GM18907 (cell line): ENCODE measurements around the gene NOTCH4.

Source experiments
- ATAC-seq: cut with Tn5 transposase; IDR thresholded peaks from one replicate; pipeline ENCODE4 v1.9.1; 2021; ENCODE audit warnings: mild to moderate bottlenecking, moderate library complexity; ENCODE audit not compliant: unreplicated experiment

NOTCH4 gene

GRCh38 chr6:32183030-32183429, 40.8 kb downstream of the NOTCH4 start:
- no peak for ATAC-seq

GRCh38 chr6:32182555-32182981, 41.3 kb downstream of the NOTCH4 start:
- ATAC-seq: no peak

- ATAC-seq: no peak
Observed at GRCh38 chr6:32181915-32182529, 41.8 kb downstream of the NOTCH4 start.

GRCh38 chr6:32181148-32181702, 42.6 kb downstream of the NOTCH4 start:
- no peak for ATAC-seq

GRCh38 chr6:32179766-32180405, 44.0 kb downstream of the NOTCH4 start:
- ATAC-seq: no peak

GRCh38 chr6:32178547-32179440, 45.1 kb downstream of the NOTCH4 start:
- ATAC-seq: no peak

DNA sequence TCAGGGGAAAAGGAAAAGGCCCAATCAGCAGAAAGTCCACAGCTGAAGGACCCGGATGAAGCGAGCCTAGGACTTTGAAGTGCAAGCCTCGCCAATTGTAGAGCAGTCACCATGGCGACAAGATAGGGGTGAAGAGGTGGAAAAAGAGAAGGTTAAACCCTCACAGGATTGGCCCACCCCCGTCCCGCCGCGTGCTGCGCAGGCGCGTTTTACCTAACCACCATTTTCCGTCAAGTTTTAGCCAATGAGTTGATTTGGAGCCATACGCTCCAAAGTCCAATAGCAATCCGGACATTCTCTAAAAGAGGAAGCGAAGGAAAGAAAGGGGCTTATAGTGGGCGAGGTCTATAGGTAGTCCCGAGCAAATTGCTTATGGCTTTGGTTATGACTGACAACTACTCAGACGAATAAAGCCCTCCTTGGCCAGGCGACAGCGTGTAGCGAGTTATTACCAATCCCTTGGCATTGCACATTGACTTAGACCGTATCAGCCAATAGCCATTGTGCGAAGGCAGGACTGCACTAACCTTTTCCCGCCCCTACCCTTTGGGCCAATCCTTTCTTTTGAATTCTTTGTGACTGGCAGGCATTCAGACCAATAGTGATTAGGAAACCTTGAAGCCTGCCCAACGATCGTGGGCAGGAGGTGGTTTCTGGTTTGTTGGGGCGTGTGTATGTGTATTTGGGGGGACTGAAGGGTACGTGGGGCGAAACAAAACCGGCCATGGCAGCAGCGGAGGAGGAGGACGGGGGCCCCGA, 45.9 kb downstream of the NOTCH4 start, which contains the start of gene RNF5:
Gene RNF5 (plus strand): TSS at position 618 of the 759 bp plus-strand sequence. CDS start 107 bp downstream, at position 725.
- ATAC-seq: peak; percentile 79

GRCh38 chr6:32177183-32177787, 46.6 kb downstream of the NOTCH4 start:
- no peak for ATAC-seq

GRCh38 chr6:32176476-32177182, 47.2 kb downstream of the NOTCH4 start:
- ATAC-seq: no peak

- peak; percentile 47 for ATAC-seq
Observed at GRCh38 chr6:32175711-32176475, 48.0 kb downstream of the NOTCH4 start, which contains the start of gene AGPAT1. Gene AGPAT1, minus strand, starts transcription at chr6:32176084. Its CDS starts 4,588 bp downstream, at chr6:32171496.

DNA sequence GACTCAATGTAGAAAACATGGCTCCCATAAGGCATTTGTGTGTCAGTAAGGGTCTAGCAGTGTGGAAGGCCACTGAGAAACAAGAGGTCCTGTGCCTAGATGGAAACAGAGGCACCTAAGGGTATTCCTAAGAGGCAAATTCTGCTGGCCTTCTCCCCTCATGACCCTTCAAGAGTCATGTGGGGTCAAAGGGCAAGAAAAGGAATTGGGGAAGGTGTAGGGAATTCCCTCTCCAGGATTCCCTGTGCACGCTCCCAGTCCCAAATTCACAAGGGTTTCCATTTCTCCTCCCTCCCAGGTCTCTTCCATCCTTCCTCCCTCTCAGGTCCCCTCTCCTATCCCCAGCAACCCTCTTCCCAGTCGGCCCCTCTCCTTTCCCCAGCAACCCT, 48.6 kb downstream of the NOTCH4 start:
- no peak for ATAC-seq

- ATAC-seq: no peak
Observed at GRCh38 chr6:32174416-32174815, 49.5 kb downstream of the NOTCH4 start.

GRCh38 chr6:32173051-32173727, 50.7 kb downstream of the NOTCH4 start:
- no peak for ATAC-seq

DNA sequence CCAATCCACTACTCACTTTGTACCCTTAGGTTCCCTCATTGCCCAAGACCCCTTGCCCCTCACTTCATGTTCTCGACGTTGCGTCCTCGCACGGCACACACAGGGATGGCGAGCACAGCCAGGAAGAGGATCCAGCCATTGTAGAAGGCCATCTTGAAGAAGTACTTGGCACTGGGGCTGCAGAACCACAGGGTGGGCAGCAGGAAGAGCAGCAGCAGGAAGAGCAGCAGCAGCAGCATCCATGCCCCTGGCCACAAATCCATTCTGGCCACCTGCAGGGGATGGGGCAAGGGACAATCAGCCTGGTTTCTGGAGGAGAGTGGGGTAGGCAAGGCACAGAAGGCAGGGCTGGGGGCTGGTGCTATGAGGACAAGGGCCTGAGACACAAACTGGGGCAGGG, 52.6 kb downstream of the NOTCH4 start:
- ATAC-seq: no peak

GRCh38 chr6:32170294-32170693, 53.6 kb downstream of the NOTCH4 start:
- ATAC-seq: no peak

DNA sequence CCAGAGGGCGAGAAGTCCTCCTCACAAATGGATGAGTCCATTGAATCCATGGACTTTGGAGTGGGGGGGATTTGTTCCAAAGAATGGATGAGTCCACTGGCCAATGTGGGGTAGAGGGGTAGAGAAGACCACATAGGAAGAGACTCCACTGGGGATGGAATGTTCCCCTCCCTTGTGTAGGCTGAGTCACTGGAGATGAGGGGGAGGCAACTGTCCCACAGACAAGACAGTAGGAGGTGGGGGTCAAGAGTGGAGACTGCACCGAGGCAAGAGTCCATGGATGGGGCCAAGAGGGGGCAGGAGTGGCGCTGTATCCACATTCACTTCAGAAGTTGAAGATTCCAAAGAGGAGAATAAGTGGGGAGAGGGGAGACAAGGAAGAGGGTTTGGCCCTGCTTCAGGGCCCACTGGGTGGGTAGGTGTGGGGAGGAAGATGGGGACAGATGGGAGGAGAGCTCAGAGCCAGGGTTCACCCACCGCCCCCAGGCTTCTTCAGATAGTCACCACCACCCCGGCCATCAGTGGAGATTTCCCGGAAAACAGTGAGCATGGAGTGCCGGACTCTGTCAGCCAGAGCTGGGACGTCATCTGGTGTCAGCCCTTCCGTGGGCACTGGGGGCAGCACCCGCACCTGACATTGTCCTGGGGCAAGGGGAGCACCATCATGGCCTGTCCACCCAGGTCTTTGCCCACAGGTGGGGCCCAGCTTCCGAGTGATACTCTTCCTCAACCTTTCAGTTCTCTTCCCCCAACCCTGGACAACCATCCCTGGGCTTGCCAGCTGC, 54.9 kb downstream of the NOTCH4 start:
- ATAC-seq: no peak

DNA sequence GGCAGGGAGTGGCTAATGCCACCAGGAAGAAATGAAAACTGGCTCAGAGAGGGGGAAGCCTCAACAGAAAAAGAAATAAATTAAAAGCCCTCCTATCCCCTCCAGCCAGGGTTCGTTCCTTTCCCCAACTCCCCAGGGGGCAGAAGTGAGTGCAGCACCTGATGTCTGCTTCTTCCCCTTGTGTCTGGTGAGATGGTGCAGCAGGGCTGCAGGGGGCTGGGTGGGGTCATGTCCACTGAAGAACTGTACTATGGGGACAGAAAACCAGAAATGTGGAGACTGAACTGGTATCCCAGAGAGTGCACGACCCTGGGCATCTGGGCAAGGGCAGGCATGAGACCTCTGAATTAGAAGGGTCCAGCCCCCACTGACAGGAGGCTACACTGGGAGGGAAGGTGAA, 55.5 kb downstream of the NOTCH4 start:
- no peak for ATAC-seq
